DND-41 (cell line): ENCODE measurements around the gene NUP133.

Source experiments
- ATAC-seq: fragments of 200-7000 bp; cut with Tn5 transposase; 3 replicates; pipeline ENCODE4 v1.9.1; 2021; ENCODE audit warnings: low read depth; ENCODE audit not compliant: insufficient read depth
- DNase-seq: peaks from one replicate; pipeline ENCODE4 v3.0.0-alpha.2; 2020
- H2AFZ ChIP-seq: 2 replicates; pipeline ENCODE4 v1.6.0; 2012; ENCODE audit warnings: low read depth, low read length
- H3K27ac ChIP-seq: 2 replicates; pipeline ENCODE4 v1.5.1; 2012; ENCODE audit warnings: low read length, inconsistent platforms
- H3K27me3 ChIP-seq: fragments of 200-600 bp; sonication (generic); 2 replicates; pipeline ENCODE4 v1.6.0; 2012; ENCODE audit warnings: low read length, mild to moderate bottlenecking, inconsistent platforms; ENCODE audit not compliant: insufficient read depth, poor library complexity
- H3K36me3 ChIP-seq: 2 replicates; pipeline ENCODE4 v1.5.1; 2012; ENCODE audit warnings: low read length, inconsistent platforms; ENCODE audit not compliant: insufficient read depth
- H3K4me1 ChIP-seq: 2 replicates; pipeline ENCODE4 v1.5.1; 2012; ENCODE audit warnings: mild to moderate bottlenecking, low read length; ENCODE audit not compliant: insufficient read depth
- H3K4me2 ChIP-seq: 2 replicates; pipeline ENCODE4 v1.6.0; 2012; ENCODE audit warnings: mild to moderate bottlenecking, moderate library complexity, low read length, inconsistent platforms; ENCODE audit not compliant: insufficient read depth
- H3K4me3 ChIP-seq, 2 experiments: fragments of 200-600 bp in 1 of 2; shearing (Covaris generic) in 1 of 2; 2 replicates each; pipeline ENCODE4 v1.5.1; 2012 to 2016; ENCODE audit warnings: inconsistent platforms in 2 of 2, low read length in 2 of 2, mild to moderate bottlenecking in 2 of 2, low read depth in 1 of 2, moderate library complexity in 1 of 2
- H3K79me2 ChIP-seq: 2 replicates; pipeline ENCODE4 v1.6.0; 2012; ENCODE audit warnings: low read length, inconsistent platforms; ENCODE audit not compliant: insufficient read depth
- H3K9ac ChIP-seq: 2 replicates; pipeline ENCODE4 v1.6.0; 2012; ENCODE audit warnings: low read depth, mild to moderate bottlenecking, inconsistent platforms, low read length, moderate library complexity
- H3K9me3 ChIP-seq: 2 replicates; pipeline ENCODE4 v1.5.1; 2012; ENCODE audit warnings: low read length, moderate library complexity, mild to moderate bottlenecking, inconsistent platforms; ENCODE audit not compliant: insufficient read depth, severe bottlenecking
- H4K20me1 ChIP-seq: 2 replicates; pipeline ENCODE4 v1.6.0; 2012; ENCODE audit warnings: low read length; ENCODE audit not compliant: insufficient read depth
- CTCF ChIP-seq: IDR thresholded peaks from 2 replicates; pipeline ENCODE4 v1.5.1; 2012; ENCODE audit warnings: borderline replicate concordance, low read length, moderate library complexity, mild to moderate bottlenecking; ENCODE audit not compliant: poor library complexity, severe bottlenecking; ENCODE audit errors: extremely low read depth
- EZH2 ChIP-seq: IDR thresholded peaks from 3 replicates; pipeline ENCODE4 v1.6.1; 2012; ENCODE audit warnings: borderline replicate concordance, low read depth, mild to moderate bottlenecking, moderate library complexity, low read length, inconsistent platforms; ENCODE audit not compliant: severe bottlenecking

The NUP133 gene

GRCh38 chr1:229531326-229531725, 23.2 kb upstream of the NUP133 start:
- Histone ChIP-seq H3K36me3 (peaks cover 70% of the 10 kb centered on the region), H3K9me3 (no peaks in the 10 kb centered on the region), H3K27me3 (no peaks in the 10 kb centered on the region), H3K4me3 (no peak overlapping the region), H3K4me2 (no peak overlapping the region), H3K4me1 (no peaks in the 10 kb centered on the region), H3K79me2 (no peaks in the 10 kb centered on the region), H3K9ac (no peak overlapping the region), H4K20me1 (no peaks in the 10 kb centered on the region), H3K27ac (no peak overlapping the region), H2AFZ (no peak overlapping the region)
- ATAC-seq: no peak
- DNase-seq: no peak
- TF ChIP-seq CTCF (no peak), EZH2 (no peak)

- Histone ChIP-seq H3K36me3 (peaks cover 67% of the 10 kb centered on the region), H3K4me3 (no peak overlapping the region), H3K79me2 (no peaks in the 10 kb centered on the region), H3K27ac (no peak overlapping the region), H3K9ac (no peak overlapping the region), H3K4me1 (no peaks in the 10 kb centered on the region), H3K27me3 (no peaks in the 10 kb centered on the region), H2AFZ (no peak overlapping the region), H3K9me3 (no peaks in the 10 kb centered on the region), H4K20me1 (no peaks in the 10 kb centered on the region), H3K4me2 (no peak overlapping the region)
- ATAC-seq (no peak), DNase-seq (no peak)
- TF ChIP-seq EZH2 (no peak), CTCF (no peak)
These were observed 21.5 kb upstream of the NUP133 start for GRCh38 chr1:229529639-229530038.

- no peaks in the 10 kb centered on the region for H3K79me2 ChIP-seq
- H3K9ac ChIP-seq: no peak overlapping the region
- ATAC-seq (no peak), DNase-seq (no peak)
- H3K27ac ChIP-seq: no peak overlapping the region
- no peaks in the 10 kb centered on the region for H3K4me1 ChIP-seq
- H3K9me3 ChIP-seq: no peaks in the 10 kb centered on the region
- no peak overlapping the region for H3K4me3 ChIP-seq
- peaks cover 72% of the 10 kb centered on the region for H3K36me3 ChIP-seq
- no peaks in the 10 kb centered on the region for H3K27me3 ChIP-seq
- no peaks in the 10 kb centered on the region for H4K20me1 ChIP-seq
- TF ChIP-seq EZH2 (no peak), CTCF (no peak)
- no peak overlapping the region for H3K4me2 ChIP-seq
- H2AFZ ChIP-seq: no peak overlapping the region
These were observed 18.6 kb upstream of the NUP133 start for GRCh38 chr1:229526695-229527094.

GRCh38 chr1:229523052-229523451, 14.9 kb upstream of the NUP133 start:
- H3K27me3 ChIP-seq: no peaks in the 10 kb centered on the region
- TF ChIP-seq EZH2 (no peak), CTCF (no peak)
- no peaks in the 10 kb centered on the region for H3K4me1 ChIP-seq
- H3K9me3 ChIP-seq: no peaks in the 10 kb centered on the region
- H4K20me1 ChIP-seq: no peaks in the 10 kb centered on the region
- no peak for DNase-seq
- H3K4me2 ChIP-seq: no peak overlapping the region
- H3K9ac ChIP-seq: no peak overlapping the region
- H3K4me3 ChIP-seq: no peak overlapping the region
- H3K36me3 ChIP-seq: peaks cover 60% of the 10 kb centered on the region
- H2AFZ ChIP-seq: no peak overlapping the region
- H3K79me2 ChIP-seq: no peaks in the 10 kb centered on the region
- ATAC-seq: no peak
- H3K27ac ChIP-seq: no peak overlapping the region
